ENCODE measurements around the gene PTK6.

The PTK6 gene

DNA sequence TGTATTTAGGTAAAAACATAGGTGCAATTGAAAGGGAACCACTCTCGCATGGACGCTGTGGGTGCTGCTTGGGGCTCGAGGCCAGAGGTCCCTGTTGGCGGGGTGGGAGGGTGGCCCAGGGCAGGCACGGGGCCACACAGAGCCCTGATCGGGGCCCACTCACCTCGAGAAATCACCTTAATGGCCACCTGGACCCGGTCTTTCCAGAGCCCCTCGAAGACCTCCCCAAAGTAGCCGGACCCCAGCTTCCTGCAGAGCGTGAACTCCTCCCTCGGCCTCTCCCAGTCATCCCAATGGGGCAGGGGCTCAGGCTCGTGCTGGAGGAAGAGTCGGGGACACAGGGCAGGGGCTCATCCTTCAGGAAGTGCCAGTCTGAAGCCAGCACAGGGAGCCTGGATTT is 3.8 kb downstream of the PTK6 start:
- DNase-seq (ENCODE audit: insufficient read length, low spot score): no peak
- FAIRE-seq: no peak

DNA sequence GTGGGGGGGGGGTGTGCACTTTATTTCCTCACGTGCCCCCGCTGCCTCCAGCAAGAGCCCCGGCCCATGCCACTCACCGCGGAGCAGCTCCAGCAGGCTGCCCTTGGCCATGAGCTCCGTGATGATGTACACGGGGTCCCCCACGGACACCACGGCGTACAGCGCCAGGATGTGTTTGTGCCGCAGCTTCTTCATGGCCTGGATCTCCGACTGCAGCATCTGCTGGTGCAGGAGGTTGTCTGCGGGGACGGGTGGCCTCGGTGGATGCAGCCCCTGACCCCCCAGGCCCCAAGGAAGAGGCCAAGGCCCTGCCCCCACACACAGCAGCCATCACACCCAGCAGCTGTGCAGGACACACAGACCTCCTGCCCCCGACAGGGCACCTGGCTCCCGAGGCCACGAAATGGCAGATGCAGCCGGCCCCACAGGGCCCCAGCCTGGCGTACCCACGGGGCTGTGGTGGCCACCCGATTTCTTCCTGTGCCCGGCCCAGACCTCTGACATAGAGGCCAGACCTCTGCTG is 4.7 kb downstream of the PTK6 start:
- FAIRE-seq (no peak), DNase-seq (ENCODE audit: insufficient read length, low spot score) (no peak)

DNA sequence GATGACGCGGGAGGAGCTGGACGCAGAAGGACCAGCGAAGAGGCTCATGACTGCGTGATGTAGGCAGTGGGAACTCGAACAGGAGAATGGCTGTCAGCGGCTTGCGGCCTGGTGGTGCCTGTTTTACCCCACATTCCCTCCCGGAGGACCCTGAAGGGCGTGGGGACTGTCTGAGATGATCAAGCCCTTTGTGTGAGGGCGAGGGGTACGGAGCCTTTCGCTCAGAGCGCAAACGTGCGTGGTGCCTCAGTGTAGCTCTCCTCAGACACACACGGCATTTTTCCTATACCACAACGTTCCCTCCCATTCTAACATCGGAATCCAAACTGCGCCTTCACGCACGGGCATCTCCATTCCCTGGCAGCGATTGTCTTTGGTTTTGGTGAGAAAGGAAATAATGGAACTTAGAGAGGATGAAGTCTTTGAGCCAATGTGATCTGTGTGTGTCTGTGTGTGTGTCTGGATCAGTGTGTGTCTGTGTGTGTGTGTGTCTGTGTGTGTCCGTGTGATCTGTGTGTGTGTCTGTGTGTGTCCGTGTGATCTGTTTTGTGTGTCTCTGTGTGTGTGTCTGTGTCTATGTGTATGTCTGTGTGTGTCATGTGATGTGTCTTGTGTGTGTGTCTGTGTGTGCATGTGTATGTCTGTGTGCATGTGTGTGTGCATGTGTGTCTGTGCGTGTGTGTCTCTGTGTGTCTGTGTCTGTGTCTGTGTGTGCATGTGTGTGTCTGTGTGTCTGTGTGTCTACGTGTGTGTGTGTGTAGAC is 5.3 kb downstream of the PTK6 start:
- DNase-seq (ENCODE audit: insufficient read length, low spot score) (no peak), FAIRE-seq (no peak)

DNA sequence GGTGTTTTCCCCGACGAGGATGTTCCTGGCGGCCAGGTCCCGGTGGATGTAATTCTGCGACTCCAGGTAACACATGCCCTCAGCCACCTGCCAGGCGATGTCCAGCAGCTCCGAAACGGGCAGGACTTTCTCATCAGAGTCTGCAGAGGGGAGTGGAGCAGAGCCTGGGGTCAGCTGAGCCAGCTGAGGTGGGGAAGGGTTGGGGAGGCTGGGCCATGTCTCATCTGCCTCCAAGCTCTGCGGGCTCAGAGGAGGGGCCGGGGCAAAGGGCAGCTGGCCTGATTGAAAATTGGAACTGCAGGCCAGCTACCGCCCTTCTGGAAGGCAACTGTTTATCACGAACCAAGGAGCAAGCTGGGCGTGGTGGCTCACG is 6.4 kb downstream of the PTK6 start:
- no peak for FAIRE-seq
- DNase-seq (ENCODE audit: insufficient read length, low spot score): no peak

DNA sequence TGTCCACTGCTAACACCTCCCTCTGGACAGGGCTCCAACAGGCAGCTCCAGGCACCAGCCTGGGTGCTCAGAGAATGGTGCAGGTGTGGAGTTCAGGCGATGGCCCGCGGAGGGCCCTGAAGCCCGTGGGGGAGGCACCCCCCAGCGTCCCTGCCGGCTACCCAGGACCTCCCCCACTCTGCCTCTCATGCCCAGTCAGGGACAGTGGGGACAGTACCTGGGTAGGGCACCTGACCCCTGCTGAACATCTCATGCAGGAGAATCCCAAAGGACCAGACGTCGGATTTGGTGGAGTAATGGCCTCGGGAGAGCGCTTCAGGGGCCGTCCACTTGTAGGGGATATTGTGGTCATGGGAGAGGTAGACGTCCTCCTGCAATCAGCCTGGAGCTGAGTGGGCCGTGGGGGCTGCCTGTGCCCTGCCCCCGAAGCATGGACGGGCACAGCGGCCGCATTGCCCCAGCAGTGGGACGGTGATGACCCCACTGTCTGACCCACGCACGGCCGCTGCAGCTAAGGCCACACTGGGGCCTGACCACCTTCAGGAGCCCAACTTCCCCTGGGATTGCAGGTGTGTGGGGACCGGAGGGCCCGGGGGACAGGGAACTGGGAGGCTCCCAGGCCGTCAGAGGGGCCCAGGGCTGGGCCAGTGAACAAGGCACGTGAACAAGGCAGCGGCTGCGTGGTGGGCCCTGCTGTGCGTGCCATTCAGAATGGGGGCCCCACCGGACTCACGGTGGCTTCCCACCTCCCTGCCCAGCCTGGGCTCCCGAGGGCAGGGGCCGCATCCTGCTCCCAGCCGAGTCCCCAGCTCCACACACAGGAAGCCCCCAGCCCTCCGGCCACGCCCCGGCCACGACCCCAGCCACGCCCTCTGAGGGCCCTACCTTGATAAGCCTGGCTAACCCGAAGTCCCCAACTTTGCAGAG is 7.1 kb downstream of the PTK6 start:
- no peak for FAIRE-seq
- DNase-seq (ENCODE audit: insufficient read length, low spot score): no peak

DNA sequence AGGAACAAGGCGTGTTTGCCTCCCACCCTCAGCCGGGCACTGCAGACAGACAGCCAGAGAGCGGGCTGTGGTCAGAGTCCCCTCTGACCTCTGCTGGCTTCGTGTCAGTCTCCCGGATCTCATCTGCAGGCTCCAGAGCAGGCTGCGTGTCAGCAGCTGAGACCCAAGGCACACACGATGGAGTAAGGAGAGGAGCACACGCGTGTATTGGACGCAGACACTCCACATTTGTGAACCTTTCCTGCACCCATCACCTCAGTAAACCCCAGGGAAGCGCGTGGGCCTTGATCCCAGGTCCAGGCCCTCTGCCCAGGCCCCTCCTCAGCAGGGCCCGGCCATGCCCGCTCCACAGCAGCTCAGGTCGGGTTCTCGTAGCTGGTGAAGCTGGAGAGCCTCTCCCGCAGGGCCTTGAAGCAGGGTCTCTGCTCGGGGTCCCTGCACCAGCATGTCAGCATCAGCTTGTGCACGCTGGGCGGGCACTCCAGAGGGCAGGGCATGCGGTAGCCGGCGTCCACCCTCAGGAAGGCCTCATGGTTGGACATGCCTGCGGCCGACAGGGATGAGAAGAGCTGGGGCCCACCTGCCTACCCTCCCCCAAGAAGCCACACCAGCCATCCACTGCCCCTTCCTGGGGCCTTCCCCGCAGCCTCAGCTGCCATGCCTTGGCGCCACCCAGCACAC is 7.9 kb downstream of the PTK6 start:
- FAIRE-seq: no peak
- DNase-seq (ENCODE audit: insufficient read length, low spot score): no peak

DNA sequence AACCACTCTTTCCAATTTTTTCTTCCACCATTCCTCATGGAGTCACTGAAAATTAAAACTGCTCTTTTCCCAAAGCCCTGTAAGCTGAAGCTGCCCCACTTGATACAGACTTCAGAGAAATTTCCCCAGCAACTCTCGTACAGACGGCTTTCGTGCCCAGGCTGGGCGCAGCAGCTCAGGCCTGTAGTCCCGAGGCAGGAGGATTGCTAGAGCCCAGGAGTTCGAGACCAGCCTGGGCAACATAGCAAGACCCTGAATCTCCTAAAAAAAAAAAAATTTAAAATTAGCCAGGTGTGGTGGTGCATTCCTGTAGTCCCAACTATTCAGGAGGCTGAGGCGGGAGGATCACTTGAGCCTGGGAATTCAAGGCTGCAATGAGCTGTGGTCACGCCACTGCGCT is 10.0 kb downstream of the PTK6 start:
- no peak for DNase-seq (ENCODE audit: insufficient read length, low spot score)
- FAIRE-seq: no peak

DNA sequence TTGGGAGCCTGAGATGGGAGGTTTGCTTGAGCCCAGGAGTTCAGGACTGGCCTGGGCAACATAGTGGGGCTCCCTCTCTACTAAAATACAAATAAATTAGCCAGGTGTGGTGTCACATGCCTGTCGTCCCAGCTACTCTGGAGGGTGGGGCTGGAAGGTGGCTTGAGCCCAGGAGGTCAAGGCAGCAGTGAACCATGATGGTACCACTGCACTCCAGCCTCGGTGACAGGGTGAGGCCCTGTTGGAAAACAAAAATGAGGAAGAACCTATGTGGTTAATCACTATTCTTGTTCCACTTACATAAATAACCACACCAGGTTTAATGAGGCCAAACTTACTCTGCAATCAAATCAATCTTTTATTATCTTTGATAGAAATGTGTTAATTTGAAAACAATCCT is 11.2 kb downstream of the PTK6 start:
- DNase-seq (ENCODE audit: insufficient read length, low spot score) (no peak), FAIRE-seq (no peak)

DNA sequence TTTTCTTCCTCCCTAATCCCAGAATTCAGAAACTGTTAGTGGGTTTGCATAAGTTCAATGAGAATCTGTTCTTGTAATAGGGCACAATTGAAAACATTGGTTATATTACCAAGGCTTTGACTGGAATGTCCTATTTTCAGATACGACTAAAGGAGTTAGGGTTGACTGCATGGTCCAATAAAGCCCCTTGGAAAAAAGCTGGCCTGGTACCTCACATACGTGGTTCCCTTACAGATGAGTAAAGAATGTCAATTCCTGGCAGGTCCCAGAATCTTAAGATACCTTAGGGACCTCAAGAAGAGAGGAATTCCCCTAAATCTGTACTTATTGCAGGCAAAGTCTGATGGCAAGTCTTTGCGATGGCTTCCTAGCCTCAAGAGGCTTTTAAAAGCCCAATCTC is 12.0 kb downstream of the PTK6 start:
- DNase-seq (ENCODE audit: insufficient read length, low spot score) (no peak), FAIRE-seq (no peak)

DNA sequence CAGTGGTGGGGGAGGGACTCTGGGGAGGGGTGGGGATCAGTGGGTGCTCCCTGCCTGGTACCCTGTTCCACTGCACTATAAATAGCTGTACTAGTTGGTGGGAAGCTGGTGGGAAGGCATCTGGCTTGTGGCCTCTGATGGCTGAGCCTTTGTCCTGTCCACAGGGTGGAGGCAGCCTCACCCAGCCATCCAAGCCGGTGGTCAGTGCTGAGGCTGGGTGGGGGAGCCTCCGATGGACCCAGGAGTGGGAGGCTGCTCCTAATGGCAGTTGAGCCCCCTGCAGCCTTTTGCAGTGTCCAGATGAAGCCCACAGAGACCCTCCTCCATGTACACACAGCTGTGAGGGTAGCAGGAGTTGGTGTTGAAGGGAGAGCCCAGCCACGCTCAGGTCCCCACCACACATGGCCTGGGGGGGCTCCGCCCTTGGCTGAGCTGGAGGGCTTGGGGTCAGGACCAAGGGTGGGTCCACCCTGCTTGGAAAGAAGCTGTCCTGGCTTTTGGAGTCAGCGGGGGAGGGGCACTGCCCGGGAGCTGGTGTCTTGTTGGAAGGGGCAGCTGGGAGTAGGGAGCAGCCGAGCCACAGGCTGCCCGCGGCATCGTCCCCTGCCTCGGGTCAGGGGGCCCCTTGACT is 14.1 kb downstream of the PTK6 start:
- DNase-seq (ENCODE audit: insufficient read length, low spot score): no peak
- no peak for FAIRE-seq

DNA sequence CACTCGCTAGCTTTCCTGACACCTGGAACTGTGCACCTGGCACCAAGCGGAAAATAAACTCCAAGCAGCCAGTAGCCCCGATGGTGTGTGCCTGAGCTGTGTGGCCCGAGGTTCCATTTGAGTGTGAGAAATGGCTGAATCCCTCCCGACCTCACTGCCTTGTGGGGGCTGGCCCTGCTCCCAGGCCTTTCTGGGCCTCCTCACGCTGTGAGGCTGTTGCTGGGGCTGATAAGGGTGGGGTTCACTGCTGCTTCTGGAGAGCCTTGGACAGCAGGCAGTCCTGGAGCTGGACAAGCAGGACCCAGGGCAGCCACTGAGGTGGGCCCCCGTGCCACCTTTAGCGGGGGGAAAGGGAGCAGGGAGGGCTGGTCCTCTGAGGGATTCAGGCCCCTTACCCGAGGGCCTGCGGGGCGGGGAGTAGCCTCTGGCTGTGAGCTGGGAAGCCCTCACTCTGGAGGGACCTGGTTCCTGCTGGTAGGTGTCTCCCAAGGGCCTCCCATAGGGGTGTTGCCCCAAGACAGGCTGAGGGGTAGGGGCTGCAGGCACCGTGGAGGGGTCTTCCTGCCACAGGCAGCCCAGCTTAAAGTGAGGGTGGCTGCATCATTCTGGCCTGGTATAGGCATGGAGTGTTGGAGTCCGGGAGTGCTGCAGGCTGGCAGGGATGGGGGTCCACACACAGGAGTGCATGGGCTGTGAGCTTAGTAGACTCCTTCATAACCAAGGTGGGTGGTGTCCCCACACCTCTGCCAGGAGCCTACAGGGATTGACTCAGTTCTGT is 14.9 kb downstream of the PTK6 start:
- DNase-seq (ENCODE audit: insufficient read length, low spot score) (no peak), FAIRE-seq (no peak)

DNA sequence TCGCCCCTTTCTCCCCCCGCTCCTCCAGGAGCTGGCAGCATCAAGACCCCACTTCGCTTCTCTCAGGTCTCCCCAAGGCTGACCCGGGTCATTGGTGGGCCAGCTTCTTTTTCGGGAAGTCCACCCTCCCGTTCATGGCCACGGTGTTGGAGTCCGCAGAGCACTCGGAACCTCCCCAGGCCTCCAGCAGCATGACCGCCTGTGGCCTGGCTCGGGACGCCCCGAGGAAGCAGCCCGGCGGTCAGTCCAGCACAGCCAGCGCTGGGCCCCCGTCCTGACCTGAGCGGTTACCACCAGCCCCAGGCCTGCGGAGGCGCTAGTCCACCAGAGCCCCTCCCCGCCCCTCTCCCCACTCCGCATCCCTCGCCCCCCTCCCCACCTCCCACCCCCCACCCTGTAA is 15.6 kb downstream of the PTK6 start:
- DNase-seq (ENCODE audit: insufficient read length, low spot score): no peak
- no peak for FAIRE-seq

DNA sequence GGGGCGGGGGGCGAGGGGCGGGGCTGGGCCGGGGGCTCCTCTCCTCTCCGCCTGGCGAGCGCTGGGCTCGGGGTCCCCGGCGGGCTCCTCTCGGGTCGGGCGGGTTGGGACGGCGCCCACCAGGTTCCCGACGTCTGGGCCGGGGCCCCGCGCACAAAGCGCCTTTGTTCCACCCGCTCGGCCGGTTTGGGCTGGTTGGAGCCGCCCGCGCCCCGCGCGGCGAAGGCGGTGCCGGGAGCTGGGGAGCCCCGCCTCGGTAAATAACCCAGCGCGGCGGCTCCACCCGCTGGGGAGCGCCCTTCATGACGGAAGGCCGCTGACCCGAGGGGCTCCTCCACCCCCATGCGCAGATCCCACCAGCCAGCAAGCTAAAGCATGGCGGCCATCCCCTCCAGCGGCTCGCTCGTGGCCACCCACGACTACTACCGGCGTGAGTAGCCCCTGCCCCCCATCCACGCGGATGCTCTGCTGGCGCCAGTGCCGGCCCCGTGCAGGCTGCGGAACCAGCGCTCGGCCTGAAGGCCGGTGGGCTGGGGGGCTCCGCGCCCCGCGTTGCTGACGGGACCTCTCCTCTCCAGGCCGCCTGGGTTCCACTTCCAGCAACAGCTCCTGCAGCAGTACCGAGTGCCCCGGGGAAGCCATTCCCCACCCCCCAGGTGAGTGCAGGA is 16.1 kb downstream of the PTK6 start:
- peak; percentile 91 for DNase-seq (ENCODE audit: insufficient read length, low spot score)
- FAIRE-seq: peak; percentile 44

DNA sequence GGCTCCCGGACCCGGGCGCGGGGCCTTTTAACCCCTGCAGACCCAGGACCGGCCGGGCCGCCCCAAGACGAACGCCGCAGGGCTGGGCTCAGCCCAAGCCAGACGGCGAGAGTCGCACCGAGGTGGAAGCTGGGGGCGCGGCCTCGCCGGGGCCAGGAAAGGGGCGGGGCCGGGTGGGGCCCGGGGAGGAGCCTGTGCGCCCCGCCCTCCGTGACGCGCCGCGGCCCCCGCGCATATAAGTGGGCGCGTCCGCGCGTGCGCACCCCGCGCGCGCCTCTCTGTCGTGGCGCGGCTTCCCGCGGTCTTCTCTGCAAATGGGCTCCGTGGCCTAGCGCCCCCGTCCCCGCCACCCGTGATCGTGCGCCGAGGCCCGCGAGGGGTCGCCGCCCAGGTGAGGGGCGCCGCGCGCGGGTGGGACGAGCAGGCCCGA is 16.7 kb downstream of the PTK6 start, which contains the start of gene PPDPF:
Gene PPDPF, plus strand, starts transcription at position 262 of the 430 bp plus-strand sequence. CDS start 544 bp downstream, outside the sequence.
- DNase-seq (ENCODE audit: insufficient read length, low spot score) (peak; percentile 97), FAIRE-seq (peak; percentile 76)

DNA sequence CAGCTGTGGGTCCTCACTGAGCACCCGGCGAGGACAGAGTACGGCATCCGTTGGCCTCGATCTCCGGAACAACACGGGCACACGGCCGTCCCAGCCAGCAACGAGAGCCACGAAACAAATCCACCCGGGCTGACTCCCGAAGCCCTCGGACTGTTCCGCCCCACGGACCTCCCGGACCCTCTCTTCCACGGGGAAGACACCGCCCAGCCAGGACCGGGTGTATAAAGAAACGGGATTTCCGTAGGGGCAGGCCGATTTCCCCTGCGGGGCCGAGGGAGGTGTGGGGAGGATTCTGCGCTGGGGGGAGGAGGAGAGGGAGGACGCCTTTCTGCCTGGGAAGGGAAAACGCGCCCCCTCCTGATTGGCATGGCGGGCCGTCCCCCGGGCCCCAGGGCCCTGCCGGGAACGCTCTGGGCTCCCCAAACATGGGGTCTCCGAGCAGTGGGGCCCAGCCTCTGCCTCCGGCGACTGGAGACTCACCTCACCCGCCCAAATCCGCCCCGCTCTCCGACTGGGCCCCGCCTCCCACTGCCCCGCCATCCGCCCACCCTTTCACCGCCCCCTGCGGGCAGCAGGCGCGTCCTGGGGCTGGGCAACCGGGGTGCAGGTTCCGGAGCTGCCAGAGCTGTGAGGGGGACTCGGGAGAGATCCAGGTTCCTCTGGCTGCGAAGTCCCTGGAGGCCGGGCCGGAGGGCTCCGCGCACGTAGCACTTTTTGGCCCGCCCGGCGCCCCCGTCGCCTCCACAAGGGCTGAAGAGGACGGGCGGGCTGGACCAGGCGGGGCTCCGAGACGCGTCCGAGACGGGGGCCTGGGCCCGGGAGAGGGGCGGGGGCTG is 17.3 kb downstream of the PTK6 start:
- FAIRE-seq (no peak), DNase-seq (ENCODE audit: insufficient read length, low spot score) (peak; percentile 65)

DNA sequence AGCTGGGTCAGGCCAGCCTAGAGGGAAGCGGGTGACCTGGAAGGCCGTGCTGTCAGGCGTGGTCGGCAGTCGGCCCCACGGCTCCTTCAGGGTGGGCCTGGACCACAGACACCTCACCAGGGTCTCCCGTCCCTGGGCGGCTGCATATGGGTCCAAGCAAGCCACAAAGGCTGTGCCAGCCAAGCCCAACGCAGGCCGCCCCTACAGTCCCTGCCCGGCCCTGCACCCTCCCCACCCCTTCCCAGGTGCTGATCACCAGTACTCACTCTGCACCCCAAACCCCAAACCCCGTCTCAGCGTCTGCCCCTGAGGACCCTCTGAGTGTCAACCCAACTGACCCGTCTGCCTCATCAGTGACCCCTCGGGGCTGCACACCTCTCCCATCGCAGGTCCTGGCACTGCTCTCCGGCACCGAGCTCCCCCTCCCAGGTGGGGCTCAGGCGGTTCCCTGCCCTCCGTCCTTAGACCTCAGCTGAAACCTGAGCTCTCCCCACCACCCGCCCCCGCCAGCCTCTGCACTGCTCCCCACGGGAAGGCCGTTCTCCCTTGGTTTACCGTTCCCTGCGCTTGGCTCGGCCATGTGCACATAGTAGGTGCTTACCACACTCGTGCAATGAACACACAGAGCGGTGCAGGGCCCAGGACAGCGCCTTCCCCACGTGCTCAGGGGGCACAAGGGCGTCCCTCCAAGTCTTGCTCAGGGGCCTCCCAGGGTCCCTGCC is 18.1 kb downstream of the PTK6 start:
- FAIRE-seq (no peak), DNase-seq (ENCODE audit: insufficient read length, low spot score) (no peak)

DNA sequence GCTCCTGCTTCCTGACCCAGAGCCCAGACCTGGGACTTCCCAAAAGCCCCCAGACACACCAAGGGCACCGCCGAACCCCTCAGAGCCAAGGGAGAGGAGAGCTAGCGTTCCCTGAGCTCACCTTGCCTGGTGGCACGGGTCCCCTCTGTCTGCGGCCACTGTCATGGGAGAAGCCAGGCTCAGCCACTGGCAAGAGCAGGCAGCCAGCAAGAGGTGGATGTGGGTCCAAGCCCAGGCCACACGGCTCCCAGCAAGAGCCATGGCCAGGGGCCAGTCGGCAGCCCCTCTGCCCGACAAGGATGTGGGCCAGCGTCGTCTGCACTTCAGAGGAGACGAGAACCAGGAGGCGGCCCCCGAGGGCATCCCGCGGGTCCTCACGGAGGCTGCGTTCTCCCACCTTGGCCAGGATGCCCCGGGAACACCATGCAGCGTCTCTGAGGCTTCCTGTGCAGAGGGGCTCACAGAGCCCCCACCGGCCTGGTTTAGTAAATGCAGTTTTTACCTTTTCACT is 18.8 kb downstream of the PTK6 start:
- no peak for DNase-seq (ENCODE audit: insufficient read length, low spot score)

More for the DNA sequence above, 18.8 kb downstream of the PTK6 start:
- no peak for FAIRE-seq
